GM12864 (cell line): ENCODE measurements around the gene FAM8A1.
A peak's percentile ranks its signal among the peaks of the same experiment; 100 is the strongest.

Source experiments
- DNase-seq: peaks from one replicate; pipeline ENCODE4 v3.0.0-alpha.2; 2011; ENCODE audit warnings: low read depth
- H3K4me3 ChIP-seq: 2 replicates; pipeline ENCODE4 v1.5.1; 2011; ENCODE audit warnings: mild to moderate bottlenecking, low read depth, low read length, control low read depth
- CTCF ChIP-seq: IDR thresholded peaks from 2 replicates; pipeline ENCODE4 v1.5.1; 2011; ENCODE audit warnings: low read depth, mild to moderate bottlenecking, moderate library complexity, low read length, control low read depth, inconsistent platforms; ENCODE audit errors: missing control alignments

FAM8A1 gene

GRCh38 chr6:17624396-17624795 lies 24.3 kb downstream of the FAM8A1 start:
- no peak for DNase-seq
- no peak for TF ChIP-seq CTCF
- H3K4me3 ChIP-seq = no peak overlapping the region

- TF ChIP-seq CTCF = no peak
- peak; percentile 25 for DNase-seq
- H3K4me3 ChIP-seq = no peak overlapping the region
These were observed 28.8 kb downstream of the FAM8A1 start for GRCh38 chr6:17628873-17629272.

GRCh38 chr6:17629824-17630510 lies 29.9 kb downstream of the FAM8A1 start:
- DNase-seq = no peak
- no peak for TF ChIP-seq CTCF
- no peak overlapping the region for H3K4me3 ChIP-seq

- TF ChIP-seq CTCF = no peak
- H3K4me3 ChIP-seq = no peak overlapping the region
- no peak for DNase-seq
These were observed 30.5 kb downstream of the FAM8A1 start for GRCh38 chr6:17630511-17631073.

GRCh38 chr6:17632934-17633333 lies 32.8 kb downstream of the FAM8A1 start:
- H3K4me3 ChIP-seq = no peak overlapping the region
- DNase-seq = no peak
- TF ChIP-seq CTCF = no peak

GRCh38 chr6:17633465-17634188 lies 33.5 kb downstream of the FAM8A1 start:
- H3K4me3 ChIP-seq = no peak overlapping the region
- peak; percentile 7 for DNase-seq
- no peak for TF ChIP-seq CTCF
